Measurements from ENCODE around the gene SPINK5. TPM values are rescaled to one million over a fixed set of nuclear protein-coding genes. Genes with fewer than 3 reads are reported as not detected.

Gene SPINK5
- total RNA-seq, 2 donors from 2014 or later: 0.54 TPM; not detected in 1

DNA sequence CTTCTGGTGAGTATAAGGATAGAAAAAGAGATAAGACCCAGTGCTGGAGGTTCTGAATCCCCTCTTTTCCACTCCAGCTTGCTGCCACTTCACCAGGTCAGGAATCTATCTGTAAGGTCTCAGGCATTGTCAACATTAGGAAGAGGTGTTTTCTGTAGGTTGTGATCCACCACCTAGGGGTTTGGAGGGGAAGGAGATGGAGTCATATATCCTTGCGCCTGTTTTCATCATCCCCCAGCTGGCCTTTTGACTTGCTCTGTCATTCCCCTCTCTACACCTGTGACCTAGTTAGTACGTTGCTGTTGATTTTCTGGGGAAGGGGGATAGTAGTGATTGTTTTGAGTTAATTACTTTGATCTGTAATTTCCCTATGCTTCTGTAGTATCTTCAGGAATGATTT, 20.5 kb downstream of the SPINK5 start:
- Histone ChIP-seq H3K9me3 (no peaks in the 10 kb centered on the region), H3K27me3 (replicated peaks; ENCODE audit: insufficient read depth) (no peaks in the 10 kb centered on the region), H3K27ac (no peak overlapping the region), H3K4me1 (ENCODE audit: control insufficient read depth in 1 of 2, low read depth in 2 of 2) (no peaks in the 10 kb centered on the region), H3K36me3 (no peaks in the 10 kb centered on the region), H3K4me3 (no peak overlapping the region)
- ATAC-seq (ENCODE audit: insufficient number of reproducible peaks, low FRiP score, low read depth) (no peak), DNase-seq (ENCODE audit: low spot score) (no peak)
- TF ChIP-seq, protein P1, sequence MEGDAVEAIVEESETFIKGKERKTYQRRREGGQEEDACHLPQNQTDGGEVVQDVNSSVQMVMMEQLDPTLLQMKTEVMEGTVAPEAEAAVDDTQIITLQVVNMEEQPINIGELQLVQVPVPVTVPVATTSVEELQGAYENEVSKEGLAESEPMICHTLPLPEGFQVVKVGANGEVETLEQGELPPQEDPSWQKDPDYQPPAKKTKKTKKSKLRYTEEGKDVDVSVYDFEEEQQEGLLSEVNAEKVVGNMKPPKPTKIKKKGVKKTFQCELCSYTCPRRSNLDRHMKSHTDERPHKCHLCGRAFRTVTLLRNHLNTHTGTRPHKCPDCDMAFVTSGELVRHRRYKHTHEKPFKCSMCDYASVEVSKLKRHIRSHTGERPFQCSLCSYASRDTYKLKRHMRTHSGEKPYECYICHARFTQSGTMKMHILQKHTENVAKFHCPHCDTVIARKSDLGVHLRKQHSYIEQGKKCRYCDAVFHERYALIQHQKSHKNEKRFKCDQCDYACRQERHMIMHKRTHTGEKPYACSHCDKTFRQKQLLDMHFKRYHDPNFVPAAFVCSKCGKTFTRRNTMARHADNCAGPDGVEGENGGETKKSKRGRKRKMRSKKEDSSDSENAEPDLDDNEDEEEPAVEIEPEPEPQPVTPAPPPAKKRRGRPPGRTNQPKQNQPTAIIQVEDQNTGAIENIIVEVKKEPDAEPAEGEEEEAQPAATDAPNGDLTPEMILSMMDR (IDR thresholded peaks at IDR 0.05): no peak

DNA sequence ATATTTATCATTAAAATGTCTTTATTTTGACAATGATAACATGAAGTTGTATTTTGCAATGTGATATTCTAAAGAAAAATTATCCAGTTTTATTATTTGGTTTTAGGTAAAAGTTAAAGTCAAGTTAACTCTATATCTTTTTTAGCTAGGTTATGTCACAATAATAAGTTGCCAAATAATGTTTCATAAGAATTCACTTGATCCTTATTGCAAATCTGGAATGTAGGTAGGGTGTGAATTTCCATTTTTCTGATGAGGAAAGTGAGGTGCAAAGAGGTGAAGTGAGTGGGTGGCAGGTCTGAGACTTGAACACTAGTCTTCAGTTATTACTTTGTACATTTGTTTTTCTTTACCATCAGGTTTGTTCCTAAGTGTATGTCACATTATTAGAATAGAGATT, 21.5 kb downstream of the SPINK5 start:
- TF ChIP-seq, protein P1 (IDR thresholded peaks at IDR 0.05): no peak
- H3K27ac ChIP-seq: no peak overlapping the region
- ATAC-seq (ENCODE audit: insufficient number of reproducible peaks, low FRiP score, low read depth): no peak

DNA sequence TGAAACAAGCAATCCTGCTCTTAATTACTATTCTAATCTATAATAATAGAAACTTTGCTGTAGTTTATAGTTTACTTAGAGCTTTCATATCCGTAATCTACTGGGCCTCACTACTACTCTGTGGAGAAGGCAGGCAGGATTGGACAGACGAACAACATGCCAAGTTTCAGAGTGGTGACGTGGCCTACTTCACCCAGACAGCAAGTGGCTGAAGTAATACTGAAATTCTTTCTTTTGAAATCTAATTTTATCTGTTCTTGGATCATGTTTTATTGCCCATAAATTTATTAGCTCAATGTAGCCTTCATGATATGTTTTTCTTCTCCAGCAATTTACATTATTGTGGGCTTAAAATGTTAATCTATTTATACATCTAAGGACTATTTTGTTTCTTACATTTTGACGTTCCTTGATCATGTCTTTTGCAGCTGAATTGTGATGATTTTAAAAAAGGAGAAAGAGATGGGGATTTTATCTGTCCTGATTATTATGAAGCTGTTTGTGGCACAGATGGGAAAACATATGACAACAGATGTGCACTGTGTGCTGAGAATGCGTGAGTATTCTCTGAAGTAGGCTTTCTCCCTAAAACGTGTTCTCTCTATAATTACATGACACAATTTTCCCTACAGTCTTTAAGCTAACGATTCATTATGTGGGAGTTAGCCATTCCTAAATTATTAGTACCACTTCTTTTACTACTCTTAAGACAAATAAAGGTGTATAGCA, 22.4 kb downstream of the SPINK5 start:
- no peaks in the 10 kb centered on the region for H3K4me1 ChIP-seq (ENCODE audit: control insufficient read depth in 1 of 2, low read depth in 2 of 2)
- TF ChIP-seq, protein P1 (IDR thresholded peaks at IDR 0.05): no peak
- H3K36me3 ChIP-seq: no peaks in the 10 kb centered on the region
- DNase-seq (ENCODE audit: low spot score) (no peak), ATAC-seq (ENCODE audit: insufficient number of reproducible peaks, low FRiP score, low read depth) (no peak)
- H3K4me3 ChIP-seq: no peak overlapping the region
- no peaks in the 10 kb centered on the region for H3K9me3 ChIP-seq
- no peaks in the 10 kb centered on the region for H3K27me3 ChIP-seq (replicated peaks; ENCODE audit: insufficient read depth)
- H3K27ac ChIP-seq: no peak overlapping the region

More for the DNA sequence above, 21.5 kb downstream of the SPINK5 start:
- no peak overlapping the region for H3K4me3 ChIP-seq
- no peaks in the 10 kb centered on the region for H3K4me1 ChIP-seq (ENCODE audit: control insufficient read depth in 1 of 2, low read depth in 2 of 2)
- DNase-seq (ENCODE audit: low spot score): no peak
- H3K27me3 ChIP-seq (replicated peaks; ENCODE audit: insufficient read depth): no peaks in the 10 kb centered on the region
- no peaks in the 10 kb centered on the region for H3K36me3 ChIP-seq
- no peaks in the 10 kb centered on the region for H3K9me3 ChIP-seq

DNA sequence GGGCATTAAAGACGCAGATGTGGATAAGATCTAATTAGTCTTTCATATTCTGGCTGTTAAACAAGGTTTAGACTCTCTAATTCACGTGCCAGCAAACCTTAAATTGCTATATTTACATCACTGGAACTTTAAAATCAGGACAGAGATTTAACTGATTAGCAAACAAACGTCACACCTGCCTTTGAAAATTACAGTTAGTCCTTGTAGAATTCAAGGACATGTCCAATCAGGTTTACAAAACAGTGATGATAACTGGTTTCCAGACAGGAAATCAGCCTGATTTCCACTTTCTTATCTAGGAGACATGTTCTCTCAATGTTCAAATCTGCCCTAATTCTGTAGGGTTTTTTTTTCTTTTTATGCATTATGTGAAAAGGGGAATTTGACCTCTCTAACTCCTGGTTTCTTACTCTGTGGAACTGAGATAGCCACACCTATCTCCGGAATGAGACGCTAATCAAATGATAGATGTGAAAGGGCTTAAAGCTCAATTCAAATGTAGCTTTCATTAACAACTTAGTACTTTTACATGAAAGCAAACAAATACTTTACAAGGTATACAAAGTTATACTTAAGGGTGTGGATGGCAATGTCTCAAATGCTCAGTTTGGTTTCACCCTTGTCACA, 26.5 kb downstream of the SPINK5 start:
- no peak for ATAC-seq (ENCODE audit: insufficient number of reproducible peaks, low FRiP score, low read depth)

DNA sequence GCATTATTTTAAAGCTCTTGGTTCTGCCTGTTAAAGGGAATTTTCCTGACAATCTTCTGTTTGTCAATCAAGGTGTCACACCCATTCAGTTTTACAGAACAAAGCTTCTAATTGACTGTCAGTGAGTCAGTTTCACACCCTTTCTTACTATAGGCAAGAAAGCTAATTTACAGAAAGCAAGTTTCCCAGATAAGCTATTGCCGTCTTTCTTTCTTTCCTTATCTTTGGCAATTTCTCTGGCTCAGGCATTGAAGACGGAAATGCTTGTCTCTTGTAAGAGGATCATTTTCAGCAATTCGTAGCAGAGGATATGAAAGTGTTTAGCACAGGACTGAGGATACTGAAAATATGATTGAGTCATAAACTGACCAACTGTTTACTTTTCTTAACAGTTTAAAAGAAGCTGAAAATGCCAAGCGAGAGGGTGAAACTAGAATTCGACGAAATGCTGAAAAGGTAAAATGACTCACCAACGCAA, 27.0 kb downstream of the SPINK5 start:
- Histone ChIP-seq H3K4me1 (ENCODE audit: control insufficient read depth in 1 of 2, low read depth in 2 of 2) (no peaks in the 10 kb centered on the region), H3K9me3 (no peaks in the 10 kb centered on the region)
- no peak for ATAC-seq (ENCODE audit: insufficient number of reproducible peaks, low FRiP score, low read depth)

More for the DNA sequence above, 26.5 kb downstream of the SPINK5 start:
- Histone ChIP-seq H3K27ac (no peak overlapping the region), H3K36me3 (no peaks in the 10 kb centered on the region), H3K4me3 (no peak overlapping the region), H3K27me3 (replicated peaks; ENCODE audit: insufficient read depth) (no peaks in the 10 kb centered on the region), H3K9me3 (no peaks in the 10 kb centered on the region), H3K4me1 (ENCODE audit: control insufficient read depth in 1 of 2, low read depth in 2 of 2) (no peaks in the 10 kb centered on the region)
- no peak for DNase-seq (ENCODE audit: low spot score)
- TF ChIP-seq, protein P1 (IDR thresholded peaks at IDR 0.05): no peak

More for the DNA sequence above, 27.0 kb downstream of the SPINK5 start:
- no peaks in the 10 kb centered on the region for H3K27me3 ChIP-seq (replicated peaks; ENCODE audit: insufficient read depth)
- H3K36me3 ChIP-seq: no peaks in the 10 kb centered on the region
- DNase-seq (ENCODE audit: low spot score): no peak
- H3K4me3 ChIP-seq: no peak overlapping the region
- H3K27ac ChIP-seq: no peak overlapping the region
- TF ChIP-seq, protein P1 (IDR thresholded peaks at IDR 0.05): no peak

Data from thoracic aorta (tissue), 2 donors.